GM12891 (cell line): Measurements from ENCODE around the gene RPS16.

ENCODE experiments used
- PAX5 ChIP-seq: IDR thresholded peaks from 2 replicates; pipeline ENCODE4 v1.6.1; 2011; ENCODE audit warnings: low read length, moderate library complexity, mild to moderate bottlenecking; ENCODE audit not compliant: insufficient read depth, severe bottlenecking
- POLR2A ChIP-seq: IDR thresholded peaks from 2 replicates; pipeline ENCODE4 v1.6.1; 2011; ENCODE audit warnings: low read depth, low read length, control low read depth
- POLR2AphosphoS5 ChIP-seq: IDR thresholded peaks from 2 replicates; pipeline ENCODE4 v1.6.1; 2011; ENCODE audit warnings: low read depth, low read length, control low read depth
- POU2F2 ChIP-seq: IDR thresholded peaks from 2 replicates; pipeline ENCODE4 v1.6.1; 2011; ENCODE audit warnings: low read depth, mild to moderate bottlenecking, control low read depth, low read length, moderate library complexity
- SPI1 ChIP-seq: IDR thresholded peaks from 2 replicates; pipeline ENCODE4 v1.6.1; 2011; ENCODE audit warnings: low read depth, low read length, control low read depth
- TAF1 ChIP-seq: IDR thresholded peaks from 2 replicates; pipeline ENCODE4 v1.6.1; 2011; ENCODE audit warnings: low read depth, low read length, control low read depth

- no peak for TF ChIP-seq POLR2A
- no peak for TF ChIP-seq TAF1
- no peak for TF ChIP-seq POLR2AphosphoS5
- TF ChIP-seq POU2F2: no peak
- no peak for TF ChIP-seq SPI1
- TF ChIP-seq PAX5: no peak
Measured at GRCh38 chr19:39475748-39476147, 40.0 kb upstream of the RPS16 start.
